Activated CD8-positive, alpha-beta memory T cell treated with anti-CD3 and anti-CD28 coated beads, Interleukin-2, amount 50 U/mL, for 1 hour (primary cell): ENCODE data around the gene ADK.
"Not testable (repeated sequence)": the region's sequence is repeated elsewhere in the genome, so short reads cannot be mapped to it uniquely, and the experiment has no call there.

Experiments
- DNase-seq: peaks from one replicate; pipeline ENCODE4 v3.0.0-alpha.2; 2020; ENCODE audit errors: extremely low read depth

Gene ADK

DNA sequence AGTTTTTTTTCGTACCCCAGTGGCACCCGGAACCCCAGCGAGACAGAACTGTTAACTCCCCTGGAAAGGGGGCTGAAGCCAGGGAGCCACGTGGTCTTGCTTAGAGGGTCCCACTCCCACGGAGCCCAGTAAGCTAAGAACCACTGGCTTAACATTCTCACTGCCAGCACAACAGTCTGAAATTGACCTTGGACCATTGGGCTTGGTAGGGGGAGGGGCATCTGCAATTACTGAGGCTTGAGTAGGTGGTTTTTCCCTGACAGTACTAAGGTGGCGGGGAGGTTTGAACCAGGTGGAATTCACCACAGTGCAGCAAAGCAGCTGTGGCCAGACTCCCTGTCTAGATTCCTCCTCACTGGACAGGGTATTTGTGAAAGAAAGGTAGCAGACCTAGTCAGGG is 196.5 kb downstream of the ADK start:
- no peak for DNase-seq

DNA sequence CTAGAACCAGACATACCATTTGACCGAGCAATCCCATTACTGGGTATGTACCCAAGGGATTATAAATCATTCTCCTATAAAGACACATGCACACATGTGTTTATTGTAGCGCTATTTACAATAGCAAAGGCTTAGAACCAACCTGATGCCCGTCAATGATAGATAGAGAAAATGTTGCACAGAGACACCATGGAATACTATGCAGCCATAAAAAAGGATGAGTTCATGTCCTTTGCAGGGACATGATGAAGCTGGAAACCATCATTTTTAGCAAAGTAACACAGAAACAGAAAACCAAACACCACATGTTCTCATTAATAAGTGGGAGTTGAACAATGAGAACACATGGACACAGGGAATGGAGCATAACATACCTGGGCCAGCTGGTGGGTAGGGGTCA is 202.0 kb downstream of the ADK start:
- DNase-seq, result not testable (repeated sequence)

DNA sequence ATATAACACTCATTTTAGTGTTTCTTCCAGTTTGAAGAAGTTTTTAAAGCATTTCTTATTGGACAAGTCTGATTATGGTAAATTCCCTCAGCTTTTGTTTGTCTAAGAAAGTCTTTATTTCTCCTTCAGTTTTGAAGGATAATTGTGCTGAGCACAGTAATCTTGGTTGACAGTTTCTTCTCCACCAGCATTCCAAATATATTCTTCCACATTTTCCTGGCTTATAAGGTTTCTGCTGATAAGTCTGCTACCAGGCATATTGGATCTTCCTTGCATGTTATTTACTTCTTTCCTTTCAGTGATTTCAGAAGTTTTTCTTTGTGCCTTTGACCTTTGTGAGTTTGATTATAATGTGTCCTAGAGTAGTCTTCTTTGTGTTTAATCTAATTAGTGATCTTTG is 210.7 kb downstream of the ADK start:
- DNase-seq, result no peak

DNA sequence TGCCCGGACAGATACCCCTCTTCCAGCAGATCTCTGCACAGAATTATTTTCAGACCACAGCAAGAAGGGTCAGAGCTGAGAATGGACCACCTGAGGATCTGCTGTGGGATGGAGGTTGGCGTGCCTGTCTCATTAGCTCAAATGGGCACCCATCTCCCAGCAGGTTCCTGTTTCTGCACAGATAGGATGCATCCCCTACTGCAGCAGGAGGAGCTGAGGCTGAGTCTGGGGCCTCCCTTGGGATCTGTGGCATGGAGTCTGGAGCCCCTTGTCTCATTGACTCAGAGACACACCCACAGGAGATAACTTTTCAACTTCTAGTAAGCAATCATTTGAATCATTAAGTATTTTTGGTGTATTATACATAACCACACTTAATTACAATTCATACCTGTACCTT is 212.7 kb downstream of the ADK start:
- no peak for DNase-seq

DNA sequence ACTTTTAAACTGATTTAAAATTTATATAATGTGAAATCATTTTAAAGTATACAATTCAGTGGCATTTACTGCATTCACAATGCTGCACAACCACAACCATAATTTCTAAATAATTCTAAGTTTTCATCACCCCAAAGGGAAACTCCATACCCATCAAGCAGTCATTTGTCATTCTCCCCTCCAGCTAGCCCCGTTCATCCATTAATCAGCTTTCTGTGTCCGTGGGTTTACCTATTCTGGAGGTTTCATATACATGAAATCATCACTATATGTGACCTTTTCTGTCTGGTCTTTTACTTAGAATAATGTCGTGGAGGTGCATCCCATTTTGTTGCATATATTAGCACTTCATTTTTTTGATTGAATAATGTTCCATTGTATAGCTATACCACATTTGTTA is 214.1 kb downstream of the ADK start:
- no peak for DNase-seq

DNA sequence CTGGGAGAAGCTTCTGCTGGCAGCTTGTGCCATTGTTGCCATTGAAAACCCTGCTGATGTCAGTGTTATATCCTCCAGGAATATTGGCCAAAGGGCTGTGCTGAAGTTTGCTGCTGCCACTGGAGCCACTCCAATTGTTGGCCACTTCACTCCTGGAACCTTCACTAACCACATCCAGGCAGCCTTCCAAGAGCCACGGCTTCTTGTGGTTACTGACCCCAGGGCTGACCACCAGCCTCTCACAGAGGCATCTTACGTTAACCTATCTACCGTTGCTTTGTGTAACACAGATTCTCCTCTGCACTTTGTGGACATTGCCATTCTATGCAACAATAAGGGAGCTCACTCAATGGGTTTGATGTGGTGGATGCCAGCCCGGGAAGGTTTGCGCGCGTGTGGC is 220.7 kb downstream of the ADK start:
- no peak for DNase-seq

DNA sequence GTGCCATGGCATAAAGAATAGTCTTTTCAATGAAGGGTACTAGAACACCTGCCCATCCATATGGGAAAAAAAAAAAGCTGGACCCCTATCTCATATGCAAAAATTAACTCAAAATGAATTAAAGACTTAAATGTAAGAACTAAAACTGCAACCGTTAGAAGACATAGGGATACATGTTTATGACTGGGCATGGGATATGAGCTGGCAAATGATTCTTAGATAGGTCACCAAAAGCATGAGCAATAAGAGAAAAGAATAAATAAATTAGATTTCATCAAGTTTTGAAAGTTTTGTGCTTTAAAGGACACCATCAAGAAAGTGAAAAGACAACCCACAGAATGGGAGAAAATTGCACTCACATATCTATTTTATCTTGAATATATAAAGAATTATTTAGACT is 222.0 kb downstream of the ADK start:
- DNase-seq, result no peak

DNA sequence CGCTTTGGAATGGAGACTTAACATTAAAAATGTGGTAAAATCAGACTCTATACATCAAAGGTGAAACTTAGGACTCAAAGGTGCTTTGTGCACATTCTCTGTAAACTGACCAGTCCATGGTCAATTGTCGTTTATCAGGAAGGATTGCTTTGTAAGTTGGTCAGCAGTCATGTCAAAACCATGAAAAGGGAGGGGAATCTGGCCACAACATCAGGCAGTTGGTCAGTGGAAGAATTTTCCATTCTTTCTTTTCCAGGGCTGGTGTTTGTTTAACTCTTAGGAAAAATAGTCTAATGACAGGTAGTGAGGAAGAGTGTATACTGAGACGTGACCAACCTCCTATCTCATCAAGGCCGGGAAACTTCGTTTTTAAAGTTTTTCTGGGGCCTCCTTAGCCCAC is 226.5 kb downstream of the ADK start:
- DNase-seq, result no peak

DNA sequence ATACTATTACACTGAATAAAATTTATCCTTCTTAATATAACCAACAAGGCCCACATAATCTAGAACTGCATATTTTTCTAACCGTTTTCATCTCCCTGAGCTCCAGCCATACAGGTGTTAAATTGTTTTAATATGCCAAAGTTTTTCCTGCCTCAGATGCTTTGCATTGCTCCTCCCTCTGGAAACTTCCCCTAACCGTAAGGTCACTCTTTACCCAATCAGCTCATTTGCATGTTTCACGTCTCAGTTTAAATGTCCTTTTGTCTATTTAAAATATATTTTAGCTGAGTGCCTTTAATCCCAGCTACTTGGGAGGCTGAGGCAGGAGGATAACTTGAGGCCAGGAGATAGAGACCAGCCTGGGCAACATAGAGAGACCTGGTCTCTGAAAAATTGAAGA is 228.5 kb downstream of the ADK start:
- no peak for DNase-seq

DNA sequence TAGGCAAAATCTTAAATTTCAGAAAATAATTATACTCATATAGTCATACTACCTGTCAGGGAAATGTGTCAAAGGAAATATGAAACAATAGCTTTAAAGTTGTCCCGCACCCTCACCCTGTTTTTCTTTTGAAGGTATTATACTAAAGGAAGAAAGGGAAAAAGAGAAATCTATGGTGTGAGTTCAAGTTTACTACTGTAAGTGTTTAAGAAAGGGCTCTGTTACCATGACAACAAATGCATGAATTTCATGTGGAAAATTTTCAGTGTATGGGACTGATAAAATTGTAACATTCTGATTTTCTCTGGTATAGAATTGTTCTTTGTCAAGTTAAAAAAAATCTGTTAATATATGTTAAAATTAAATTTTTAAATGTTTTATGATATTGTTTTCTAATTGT is 229.8 kb downstream of the ADK start:
- no peak for DNase-seq

DNA sequence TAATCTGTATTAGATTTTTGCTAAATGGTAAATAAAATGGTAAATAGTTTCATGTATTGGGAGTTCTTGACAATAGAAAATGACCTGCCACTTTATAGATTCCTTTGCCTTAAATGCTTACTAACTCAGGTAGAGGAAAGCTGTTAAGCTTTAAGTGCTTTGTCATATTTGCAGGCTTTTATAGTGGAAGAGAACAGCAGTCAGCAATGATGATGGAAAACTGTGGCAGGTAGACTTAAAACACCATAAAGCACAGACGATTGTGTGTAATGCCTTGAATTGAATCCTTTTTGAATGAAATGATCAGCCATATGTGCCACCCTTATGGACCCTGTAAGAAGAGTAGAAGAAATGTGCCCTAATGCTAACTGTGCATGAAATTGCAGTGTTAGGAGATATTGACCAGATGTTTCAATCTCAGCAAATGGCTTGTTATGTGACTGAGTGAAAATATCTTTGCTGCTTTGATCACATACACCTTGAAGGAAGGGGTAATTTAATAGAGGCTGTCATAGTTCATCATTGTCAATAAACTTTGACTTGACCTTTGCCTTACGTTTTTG is 230.4 kb downstream of the ADK start:
- no peak for DNase-seq

DNA sequence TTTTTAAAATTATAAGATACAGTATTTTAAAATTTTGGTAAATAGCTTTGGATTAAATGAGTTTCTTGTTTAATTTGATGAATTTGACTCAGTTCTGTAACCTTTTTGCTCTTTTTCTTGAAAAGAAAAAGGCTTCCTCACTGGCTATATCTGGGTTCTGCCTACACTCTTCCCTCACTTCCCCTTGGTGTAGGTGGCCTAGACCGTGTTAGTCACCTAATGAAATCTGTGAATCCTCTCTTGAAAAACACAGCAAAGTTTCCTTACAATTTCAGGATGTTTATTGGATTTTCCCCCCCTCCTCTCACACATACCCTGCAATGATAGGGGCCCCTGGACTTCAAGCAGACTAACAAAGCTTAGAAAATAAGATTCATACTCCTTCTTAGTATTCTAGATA is 231.6 kb downstream of the ADK start:
- DNase-seq, result no peak

DNA sequence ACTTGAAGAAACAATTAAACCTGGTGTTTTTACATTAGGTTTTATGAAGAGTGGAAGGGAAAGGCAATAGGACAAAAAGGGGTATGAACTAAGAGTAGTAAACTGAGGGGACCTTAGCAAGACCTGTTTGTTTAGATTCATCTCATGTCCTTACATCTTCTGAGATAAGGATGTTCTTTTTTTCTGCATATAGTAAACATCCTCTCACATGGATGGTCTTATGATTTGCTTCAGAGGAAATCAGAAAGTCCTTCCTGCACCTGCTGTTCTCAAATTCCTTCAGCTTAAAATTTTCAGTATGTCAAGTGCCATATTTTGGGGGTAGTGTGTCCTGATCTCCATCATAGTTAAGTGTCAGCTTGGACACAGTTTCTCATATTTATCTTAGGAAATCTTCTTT is 232.6 kb downstream of the ADK start:
- DNase-seq, result no peak

DNA sequence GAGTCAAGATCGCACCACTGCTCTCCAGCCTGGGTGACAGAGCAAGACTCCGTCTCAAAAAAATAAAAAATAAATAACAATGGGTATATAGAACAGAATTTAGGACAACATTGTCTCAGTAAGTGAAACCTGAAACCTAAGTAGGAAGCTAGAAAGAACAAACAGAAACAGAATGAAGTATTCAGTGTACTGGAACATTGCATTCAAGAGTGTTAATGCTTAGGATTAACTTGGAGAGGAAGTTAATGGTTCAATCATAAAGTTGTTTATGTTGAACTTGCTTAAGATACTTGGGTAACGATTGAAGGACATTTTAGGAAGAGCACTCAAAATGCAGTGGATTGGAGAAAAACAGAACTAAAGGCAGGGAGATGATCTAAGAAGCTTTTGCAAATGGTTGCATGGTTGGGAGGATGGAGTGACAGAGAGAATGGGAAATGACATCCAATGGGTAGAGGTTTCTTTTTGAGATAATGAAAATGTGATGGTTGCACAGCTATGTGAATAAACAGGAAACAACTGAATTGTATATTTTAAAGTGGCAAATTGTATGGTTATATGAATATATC is 233.7 kb downstream of the ADK start:
- no peak for DNase-seq

DNA sequence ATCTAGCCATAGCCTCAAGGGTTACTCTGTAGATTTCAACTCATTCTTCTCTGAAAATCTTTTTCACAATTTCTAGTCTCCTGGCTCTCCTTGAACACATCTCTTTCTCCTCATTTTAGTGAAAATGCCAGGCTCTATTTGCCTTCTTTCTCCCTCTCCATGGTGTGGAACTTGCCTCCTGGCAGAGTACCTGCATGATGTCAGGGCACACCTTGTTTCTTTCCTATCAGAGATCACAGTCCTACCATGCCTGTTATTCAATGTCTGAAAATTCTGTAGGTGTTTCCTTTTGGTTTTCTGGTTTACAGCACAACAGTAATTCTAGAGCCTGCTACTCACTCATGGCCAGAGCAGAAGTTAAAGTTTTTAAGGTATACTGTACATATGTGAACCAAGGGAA is 237.8 kb downstream of the ADK start:
- DNase-seq, result no peak

DNA sequence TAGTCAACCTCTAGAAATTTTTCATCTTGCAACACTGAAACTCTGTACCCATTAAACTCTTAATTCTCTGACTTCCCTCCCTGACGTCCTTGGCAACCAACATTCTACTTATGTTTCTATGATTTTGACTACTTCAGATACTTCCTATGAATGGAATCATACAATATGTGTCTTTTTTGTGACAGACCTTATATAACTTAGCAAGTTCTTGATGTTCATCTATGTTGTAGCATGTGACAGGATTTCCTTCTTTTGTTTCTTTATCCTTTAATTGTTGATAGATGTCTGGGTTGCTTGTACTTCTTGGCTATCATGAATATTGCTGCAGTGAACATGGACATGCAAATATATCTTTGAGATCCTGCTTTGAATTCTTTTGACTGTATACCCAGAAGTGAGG is 240.8 kb downstream of the ADK start:
- DNase-seq, result no peak

DNA sequence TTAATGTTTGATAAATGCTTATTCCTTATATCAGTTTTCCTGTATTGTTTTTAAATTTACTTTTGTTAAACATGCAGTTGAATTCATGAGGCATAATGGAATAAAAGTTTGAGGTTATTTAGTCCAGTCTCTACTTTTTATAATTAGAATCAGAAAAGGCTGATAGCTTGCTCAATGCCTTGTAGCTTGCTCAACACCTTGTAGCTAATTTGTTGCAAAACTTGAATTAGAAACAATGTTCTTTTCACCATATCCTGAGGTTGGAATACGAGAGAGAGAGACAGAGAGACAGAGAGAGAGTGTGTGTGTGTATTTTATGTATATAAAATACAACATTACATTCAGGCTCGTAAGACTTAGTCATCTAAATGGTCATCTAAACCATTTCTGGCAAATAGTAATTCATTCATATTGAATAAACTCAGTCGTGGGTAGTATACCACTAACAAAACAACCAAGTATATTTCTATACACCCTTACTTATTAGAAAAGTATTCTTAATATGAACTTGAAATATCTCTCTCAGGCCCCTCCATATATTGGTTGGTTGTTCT is 243.5 kb downstream of the ADK start:
- DNase-seq, result no peak

DNA sequence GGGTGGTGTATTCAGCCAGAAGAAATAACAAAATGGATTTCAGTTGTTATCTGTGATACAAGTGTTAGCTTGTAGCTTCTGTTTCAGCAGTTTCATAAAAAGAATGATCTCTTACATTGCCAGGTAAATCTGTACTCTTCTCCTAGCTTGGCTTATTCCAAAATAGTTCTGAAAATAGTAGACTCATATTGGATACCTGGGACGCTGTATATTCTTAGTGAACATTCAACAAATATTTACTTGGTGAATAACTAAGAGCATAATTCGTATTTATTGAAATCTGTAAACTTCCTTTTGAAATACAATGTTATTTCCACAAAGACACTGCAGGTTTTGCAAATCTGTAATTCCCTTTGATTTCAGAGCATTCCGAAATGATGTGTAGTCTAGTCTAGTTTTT is 249.2 kb downstream of the ADK start:
- no peak for DNase-seq

DNA sequence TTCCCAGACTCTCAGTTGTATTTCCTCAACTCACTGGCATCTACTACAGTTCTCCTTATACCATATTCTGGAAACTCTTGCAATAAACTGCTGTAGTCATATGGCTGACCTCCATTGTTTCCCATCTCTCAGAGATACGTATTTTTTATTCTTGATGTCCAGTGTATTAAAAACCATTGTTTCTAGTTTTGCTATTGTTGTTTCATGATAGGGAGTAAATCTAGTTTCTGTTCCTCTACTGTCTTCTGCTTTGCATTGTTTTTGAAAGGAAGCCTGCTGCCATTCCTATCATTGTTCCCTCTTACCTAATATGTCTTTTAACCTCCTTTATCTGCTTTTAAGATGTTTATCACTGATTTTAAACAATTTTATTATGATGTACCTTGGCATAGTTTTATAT is 255.0 kb downstream of the ADK start:
- DNase-seq, result no peak

DNA sequence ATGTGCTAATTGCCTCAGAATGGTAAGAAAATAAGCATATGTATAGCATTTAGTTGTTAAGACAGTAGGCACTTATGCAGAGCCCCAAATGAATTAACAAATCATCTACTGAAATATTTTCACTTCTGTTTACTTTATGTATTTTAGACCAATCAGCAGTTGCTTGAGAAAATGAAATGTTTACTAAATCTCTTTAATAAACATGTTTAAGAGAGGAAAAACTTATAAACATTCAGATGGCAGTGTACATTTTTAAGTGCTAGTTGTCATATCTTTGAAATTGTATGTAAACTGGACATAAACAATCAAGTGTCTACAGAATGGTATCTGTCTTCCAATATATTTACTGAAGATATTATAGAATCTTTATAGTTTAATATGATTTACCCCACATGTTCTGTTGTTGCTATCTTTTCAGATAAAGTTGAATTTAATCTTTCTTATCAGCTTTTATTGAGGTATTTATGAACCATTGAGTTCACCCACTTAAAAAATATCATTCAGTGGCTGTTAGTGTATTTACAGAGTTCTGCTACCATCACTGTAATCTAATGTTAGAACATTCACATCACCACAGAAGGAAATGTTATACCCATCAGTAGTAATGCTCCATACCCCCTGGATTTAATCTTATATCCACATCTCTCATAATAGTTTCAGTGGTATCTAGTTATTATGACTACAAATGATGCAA is 264.3 kb downstream of the ADK start:
- no peak for DNase-seq

DNA sequence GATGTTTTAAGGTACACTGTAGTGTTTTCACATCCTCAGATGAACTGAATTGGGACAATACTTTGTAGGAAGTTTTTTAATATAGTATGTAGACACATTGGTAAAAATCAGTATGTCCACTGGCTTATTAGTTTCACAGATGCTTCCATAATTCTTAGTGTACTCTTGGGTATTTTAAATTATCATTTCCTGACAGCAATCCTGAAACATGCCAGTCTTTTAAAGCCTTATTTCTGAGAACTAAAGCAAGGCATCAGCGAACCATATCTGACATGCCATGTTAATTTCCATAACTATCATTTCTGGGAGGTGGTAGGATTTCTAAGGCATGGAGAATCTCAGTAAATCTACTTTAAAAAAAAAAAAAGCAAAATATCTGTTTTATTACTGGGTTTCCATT is 266.4 kb downstream of the ADK start:
- no peak for DNase-seq

DNA sequence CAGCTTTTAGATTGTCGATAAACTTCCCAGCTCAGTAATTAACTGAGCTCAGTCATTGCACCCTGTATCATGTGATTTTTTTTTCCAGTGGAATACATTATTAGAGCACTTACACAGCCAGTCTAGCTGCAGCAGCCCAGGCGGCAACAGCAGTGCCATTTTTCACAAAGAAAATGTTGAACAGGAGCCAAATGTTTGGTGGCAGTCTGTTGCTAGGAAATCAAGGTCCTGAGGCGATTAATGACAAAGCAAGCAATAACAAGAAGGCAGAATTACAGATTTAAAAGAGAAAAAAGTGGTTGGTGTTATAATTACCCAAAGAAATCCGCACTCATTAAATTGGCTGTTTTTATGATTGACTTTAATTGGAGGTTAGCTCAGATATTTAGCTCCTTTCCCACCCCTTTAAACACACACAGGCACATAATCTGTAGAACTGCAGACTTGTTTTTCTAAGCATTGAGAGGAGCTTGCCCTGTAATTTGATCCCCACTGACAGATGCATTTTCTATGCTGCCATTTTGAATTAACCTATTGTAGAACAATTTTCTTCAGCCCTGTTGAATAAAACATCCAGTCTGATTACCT is 267.4 kb downstream of the ADK start:
- DNase-seq, result no peak

DNA sequence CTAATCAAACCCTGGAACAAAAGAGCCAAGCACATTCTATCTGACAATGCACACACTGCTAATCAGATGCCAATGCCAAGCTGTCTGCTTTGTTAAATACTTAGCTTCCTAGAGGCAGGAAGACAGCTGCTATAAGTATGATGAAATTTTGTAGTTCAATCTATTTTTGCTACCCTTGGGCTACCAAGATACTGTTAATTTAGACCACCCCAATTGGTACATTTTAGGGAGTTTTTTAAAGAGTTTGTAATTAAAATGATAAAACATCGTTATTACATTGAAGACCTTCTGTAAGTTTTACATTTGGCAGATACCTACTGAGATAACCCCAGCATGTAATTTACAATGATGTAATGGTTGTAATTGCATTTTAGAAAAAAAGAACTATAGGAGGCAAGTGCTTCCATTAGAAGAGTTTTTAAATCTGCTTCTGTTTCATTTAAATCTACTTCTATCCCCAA is 268.5 kb downstream of the ADK start:
- no peak for DNase-seq
